ENCODE measurements around the gene DCLK3. TPM values are rescaled to one million over a fixed set of nuclear protein-coding genes. Genes with fewer than 3 reads are reported as not detected.

The DCLK3 gene
- total and polyA plus RNA-seq, 2 of the 4 experiments (the other 2 are of a cell fraction): not detected

DNA sequence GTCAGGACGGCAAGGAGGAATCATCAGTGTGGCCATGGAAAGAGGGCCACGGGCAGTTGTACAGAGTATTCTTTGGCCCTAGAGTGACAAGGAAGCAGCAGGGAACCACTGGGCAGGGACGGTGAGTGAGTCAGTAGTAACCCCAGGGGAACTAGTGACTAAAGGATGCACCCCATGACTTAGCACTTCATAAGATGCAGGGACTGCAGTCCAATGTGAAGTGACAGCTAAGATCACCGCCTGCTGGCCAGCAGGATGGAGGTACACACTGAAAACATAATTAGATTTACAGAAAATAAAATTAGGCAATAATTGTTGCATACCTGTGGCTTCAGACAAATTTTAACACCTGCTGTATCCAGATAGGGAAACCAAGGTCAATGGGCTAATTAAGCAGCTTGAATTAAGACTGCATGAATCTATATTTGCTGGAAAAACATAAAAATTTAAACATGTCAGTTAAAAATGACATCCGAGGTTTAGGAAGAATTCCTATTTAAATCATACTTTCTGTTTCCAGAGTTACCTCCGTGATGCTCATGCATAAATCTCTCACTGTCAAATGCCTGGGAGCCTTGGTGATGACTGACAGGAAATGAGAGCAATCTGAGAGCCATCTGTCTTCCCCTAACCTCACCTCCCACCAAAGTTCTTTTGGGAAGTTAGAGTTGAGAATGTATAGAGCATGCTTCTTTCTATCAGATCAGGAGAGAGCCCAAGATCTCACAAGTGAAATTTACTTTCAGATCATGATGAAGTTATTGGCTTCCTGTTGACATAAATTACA lies 56.5 kb downstream of the DCLK3 start:
- in situ Hi-C loops (cut with MboI; ENCODE audit: low sequenced_read_pairs): no loop called here
- H2AFZ ChIP-seq (replicated peaks; ENCODE audit: low read length, poor library complexity): no peak overlapping the region
- no peaks in the 10 kb centered on the region for H3K36me3 ChIP-seq (ENCODE audit: control insufficient read depth, insufficient read depth, low read length)
- no peak overlapping the region for H2BK20ac ChIP-seq (ENCODE audit: low read depth, low read length)
- no TSS peak for BruUV-seq (replicated peaks)
- no peak overlapping the region for H3K4me2 ChIP-seq (ENCODE audit: low read depth, low read length)
- no peak overlapping the region for H2AK9ac ChIP-seq (replicated peaks; ENCODE audit: low read depth, low read length, poor library complexity)
- DNase-seq: peak; percentile 65
- no peak overlapping the region for H4K8ac ChIP-seq (ENCODE audit: low read depth in 2 of 2, low read length in 2 of 2)
- H3K79me1 ChIP-seq (ENCODE audit: low read depth in 1 of 2, low read length in 2 of 2): no peaks in the 10 kb centered on the region
- no peak overlapping the region for H3K9ac ChIP-seq (ENCODE audit: low read depth, low read length)
- no peak overlapping the region for H2BK5ac ChIP-seq (ENCODE audit: low read depth, low read length, poor library complexity, severe bottlenecking)
- peaks cover 10% of the 10 kb centered on the region; the same call in 1 of the 2 replicates for H3K27me3 ChIP-seq (ENCODE audit: control insufficient read depth, insufficient read depth, low read length)
- no peak overlapping the region for H4K5ac ChIP-seq (ENCODE audit: low read depth, low read length)
- intact Hi-C loops (cut with micrococcal nuclease): loop anchor here (5.0 kb wide), 1 partner anchor 689 kb away; no protein-coding TSS in a partner anchor
- no peaks in the 10 kb centered on the region for H3K4me1 ChIP-seq (ENCODE audit: control insufficient read depth, insufficient read depth, low read length)
- H3K9me3 ChIP-seq (ENCODE audit: control insufficient read depth, insufficient read depth, low read length): no peaks in the 10 kb centered on the region
- POLR2A ChIA-PET (ENCODE audit: unreplicated experiment): no interaction called here
- no peak overlapping the region for H2BK15ac ChIP-seq (ENCODE audit: low read depth, low read length)
- TF ChIP-seq, protein P1, sequence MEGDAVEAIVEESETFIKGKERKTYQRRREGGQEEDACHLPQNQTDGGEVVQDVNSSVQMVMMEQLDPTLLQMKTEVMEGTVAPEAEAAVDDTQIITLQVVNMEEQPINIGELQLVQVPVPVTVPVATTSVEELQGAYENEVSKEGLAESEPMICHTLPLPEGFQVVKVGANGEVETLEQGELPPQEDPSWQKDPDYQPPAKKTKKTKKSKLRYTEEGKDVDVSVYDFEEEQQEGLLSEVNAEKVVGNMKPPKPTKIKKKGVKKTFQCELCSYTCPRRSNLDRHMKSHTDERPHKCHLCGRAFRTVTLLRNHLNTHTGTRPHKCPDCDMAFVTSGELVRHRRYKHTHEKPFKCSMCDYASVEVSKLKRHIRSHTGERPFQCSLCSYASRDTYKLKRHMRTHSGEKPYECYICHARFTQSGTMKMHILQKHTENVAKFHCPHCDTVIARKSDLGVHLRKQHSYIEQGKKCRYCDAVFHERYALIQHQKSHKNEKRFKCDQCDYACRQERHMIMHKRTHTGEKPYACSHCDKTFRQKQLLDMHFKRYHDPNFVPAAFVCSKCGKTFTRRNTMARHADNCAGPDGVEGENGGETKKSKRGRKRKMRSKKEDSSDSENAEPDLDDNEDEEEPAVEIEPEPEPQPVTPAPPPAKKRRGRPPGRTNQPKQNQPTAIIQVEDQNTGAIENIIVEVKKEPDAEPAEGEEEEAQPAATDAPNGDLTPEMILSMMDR (conservative IDR thresholded peaks at IDR 0.05; ENCODE audit: low read depth, low read length): peak; percentile 43
- no peak for TF ChIP-seq MXI1 (IDR thresholded peaks at IDR 0.05; ENCODE audit: borderline replicate concordance, low read depth, low read length)
- TF ChIP-seq NFE2L2 (IDR thresholded peaks at IDR 0.05; ENCODE audit: low read depth, low read length): peak; percentile 54
- no peak for TF ChIP-seq POLR2A (IDR thresholded peaks at IDR 0.05; ENCODE audit: low read depth, low read length)
- TF ChIP-seq RAD21 (IDR thresholded peaks at IDR 0.05; ENCODE audit: low read length): peak; percentile 58
- no peak for TF ChIP-seq ELK1 (IDR thresholded peaks at IDR 0.05; ENCODE audit: borderline replicate concordance, low read depth, low read length)
- peak; percentile 30; the same call in 1 of the 2 replicates for TF ChIP-seq SMC3 (IDR thresholded peaks at IDR 0.05; ENCODE audit: low read depth, low read length)
- no peak for TF ChIP-seq MAFK (IDR thresholded peaks at IDR 0.05; ENCODE audit: low read depth, low read length)
- TF ChIP-seq BHLHE40 (IDR thresholded peaks at IDR 0.05; ENCODE audit: low read depth, low read length): no peak
- dilution Hi-C loops (cut with HindIII; ENCODE audit: low sequenced_read_pairs, unreplicated experiment): no loop called here
- CTCF ChIA-PET: interaction anchor here (0.6 to 1.4 kb wide), 2 partner anchors 10 to 527 kb away, joined by 3 to 4 read pairs; no protein-coding TSS in a partner anchor
- no peak overlapping the region for H3K18ac ChIP-seq (ENCODE audit: low read depth, low read length)
- no peak overlapping the region for H3K14ac ChIP-seq (replicated peaks; ENCODE audit: low read depth, low read length)
- H3K4ac ChIP-seq (ENCODE audit: low read depth, low read length): no peak overlapping the region
- no peak overlapping the region for H2AK5ac ChIP-seq (ENCODE audit: low read depth, low read length)
- H3K9me1 ChIP-seq (ENCODE audit: insufficient read depth, low read length): peaks cover 5% of the 10 kb centered on the region; the same call in 1 of the 2 replicates
- no peak overlapping the region for H4K91ac ChIP-seq (ENCODE audit: insufficient read depth, low read depth, low read length)
- H4K20me1 ChIP-seq (ENCODE audit: insufficient read depth, low read length): no peaks in the 10 kb centered on the region
- WGBS, 2 experiments (ENCODE audit: extremely low coverage in 2 of 2, insufficient read length in 1 of 2): 60% methylated on average over 1 of the region's 6 CpGs; no CpG with 5 or more reads in 1 of the 2 experiments
- no peak overlapping the region for H3K27ac ChIP-seq (ENCODE audit: insufficient read depth, low read length)
- no peak overlapping the region for H3K56ac ChIP-seq (ENCODE audit: extremely low read depth, insufficient read depth, low read length)
- H3K23ac ChIP-seq (ENCODE audit: low read depth, low read length): no peak overlapping the region
- H3K4me3 ChIP-seq (ENCODE audit: insufficient read depth, low read depth, low read length): no peak overlapping the region
- peak; percentile 65 for ATAC-seq (ENCODE audit: low read depth)
- H2BK120ac ChIP-seq (ENCODE audit: low read depth, low read length): no peak overlapping the region
